ENCODE data around the gene NOSTRIN.
"Not testable (repeated sequence)": the region's sequence is repeated elsewhere in the genome, so short reads cannot be mapped to it uniquely, and the experiment has no call there.

NOSTRIN gene

GRCh38 chr2:168882163-168882562 is 79.7 kb downstream of the NOSTRIN start:
- not testable (repeated sequence) for DNase-seq (ENCODE audit: low read depth in 2 of 2)

GRCh38 chr2:168884975-168885374 is 82.5 kb downstream of the NOSTRIN start:
- DNase-seq (ENCODE audit: low read depth in 2 of 2): no peak

GRCh38 chr2:168889635-168890005 is 87.2 kb downstream of the NOSTRIN start:
- DNase-seq (ENCODE audit: low read depth in 2 of 2): no peak

GRCh38 chr2:168890006-168890782 is 87.8 kb downstream of the NOSTRIN start, which contains the start of gene SPC25:
SPC25 (minus strand) TSS chr2:168890430; CDS start chr2:168889519, 911 bp downstream.
- peak; percentile 83 to 90 for DNase-seq (ENCODE audit: low read depth in 2 of 2)

GRCh38 chr2:168892327-168892726 is 89.9 kb downstream of the NOSTRIN start:
- no peak for DNase-seq (ENCODE audit: low read depth in 2 of 2)

- no peak for DNase-seq (ENCODE audit: low read depth in 2 of 2)
Observed at GRCh38 chr2:168894101-168894500, 91.7 kb downstream of the NOSTRIN start.

- no peak for DNase-seq (ENCODE audit: low read depth in 2 of 2)
Observed at GRCh38 chr2:168894720-168895119, 92.3 kb downstream of the NOSTRIN start.

- no peak for DNase-seq (ENCODE audit: low read depth in 2 of 2)
Observed at GRCh38 chr2:168895771-168896170, 93.3 kb downstream of the NOSTRIN start.

- no peak for DNase-seq (ENCODE audit: low read depth in 2 of 2)
Observed at GRCh38 chr2:168896783-168897182, 94.3 kb downstream of the NOSTRIN start.

GRCh38 chr2:168897449-168897848 is 95.0 kb downstream of the NOSTRIN start:
- no peak for DNase-seq (ENCODE audit: low read depth in 2 of 2)

- DNase-seq (ENCODE audit: low read depth in 2 of 2): no peak
Observed at GRCh38 chr2:168901003-168901402, 98.6 kb downstream of the NOSTRIN start, which contains the start of gene G6PC2. G6PC2 (plus strand) TSS chr2:168901291; CDS start chr2:168901332, 41 bp downstream.

- DNase-seq (ENCODE audit: low read depth in 2 of 2): no peak
Observed at GRCh38 chr2:168903888-168904287, 101.5 kb downstream of the NOSTRIN start.

- DNase-seq (ENCODE audit: low read depth in 2 of 2): no peak
Observed at GRCh38 chr2:168904358-168904757, 101.9 kb downstream of the NOSTRIN start.

GRCh38 chr2:168907940-168908662 is 105.7 kb downstream of the NOSTRIN start:
- DNase-seq (ENCODE audit: low read depth in 2 of 2): no peak

- no peak for DNase-seq (ENCODE audit: low read depth in 2 of 2)
Observed at GRCh38 chr2:168910330-168910729, 107.9 kb downstream of the NOSTRIN start.

- no peak for DNase-seq (ENCODE audit: low read depth in 2 of 2)
Observed at GRCh38 chr2:168912466-168912865, 110.0 kb downstream of the NOSTRIN start.

GRCh38 chr2:168912901-168913369 is 110.5 kb downstream of the NOSTRIN start:
- no peak for DNase-seq (ENCODE audit: low read depth in 2 of 2)

- DNase-seq (ENCODE audit: low read depth in 2 of 2): no peak
Observed at GRCh38 chr2:168913495-168913894, 111.1 kb downstream of the NOSTRIN start.

Data from stimulated activated CD4-positive, alpha-beta T cell treated with anti-CD3 and anti-CD28 coated beads, Interleukin-15, amount 100 ng/mL, for 48 hours (primary cell).